Limb (tissue), 2 donors: Measurements from ENCODE around the gene EGLN3.

Experiments used
- DNase-seq, 2 donors: peaks; one replicate each; pipeline ENCODE4 v3.0.0-alpha.2; 2016; ENCODE audit errors: extremely low spot score in 2 of 2

Gene EGLN3

DNA sequence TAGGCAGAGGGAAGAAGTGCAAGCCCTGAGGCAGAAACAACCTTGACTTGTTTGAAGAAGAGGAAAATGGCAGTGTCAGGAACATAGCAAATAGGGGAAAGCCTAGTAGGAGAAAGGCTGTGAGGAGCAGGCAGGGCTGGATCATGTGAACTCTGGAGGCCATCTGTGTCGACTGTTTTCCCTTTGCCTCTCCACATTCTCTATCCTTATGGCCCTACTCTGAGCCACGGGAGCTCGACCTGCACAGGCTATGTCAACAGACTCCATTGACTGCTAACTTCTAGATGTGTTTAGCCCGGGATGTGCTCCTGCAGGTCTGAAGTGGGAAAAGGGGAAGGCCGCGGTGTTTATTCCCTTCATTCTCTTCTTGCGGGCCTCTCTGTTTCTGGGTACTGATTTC, 35.2 kb downstream of the EGLN3 start:
- DNase-seq: no peak

DNA sequence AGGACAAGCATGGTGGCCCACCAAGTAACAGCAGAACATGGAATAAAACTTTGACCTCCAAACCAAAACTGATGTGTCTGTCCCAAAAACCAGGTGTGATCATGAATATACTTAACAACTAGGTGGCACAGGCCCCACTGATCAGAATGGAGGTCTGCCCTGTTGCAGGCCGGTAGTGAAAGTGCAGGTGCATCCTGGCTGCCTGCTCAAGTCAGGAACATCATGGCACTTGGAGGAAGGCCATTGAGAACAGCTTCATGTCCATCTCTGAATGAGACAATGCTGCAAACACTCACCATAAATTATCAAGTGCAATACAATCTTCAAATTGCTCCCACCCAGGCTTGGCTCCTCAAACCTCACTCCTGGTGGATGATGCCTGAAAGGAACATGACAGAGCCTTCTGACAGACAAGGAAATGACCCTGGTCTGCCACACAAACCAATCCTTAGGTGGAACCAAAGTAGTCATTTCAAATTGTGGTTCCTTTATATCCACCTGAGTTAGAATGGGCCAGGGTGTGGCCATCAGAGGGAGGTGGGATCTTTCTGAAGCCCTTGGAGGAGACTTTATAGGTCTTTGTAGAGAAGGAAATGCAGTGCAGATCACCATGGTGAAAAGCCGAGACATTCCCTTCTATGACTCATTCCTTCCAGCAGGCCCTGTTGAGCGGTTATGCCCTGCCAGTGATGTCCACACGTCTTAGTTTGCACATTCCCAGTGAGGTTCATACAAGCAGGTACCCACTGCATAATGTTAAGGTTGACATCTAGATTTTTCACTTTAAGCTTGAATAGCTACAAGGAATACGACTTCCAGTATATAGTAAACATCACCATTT, 36.0 kb downstream of the EGLN3 start:
- no peak for DNase-seq

DNA sequence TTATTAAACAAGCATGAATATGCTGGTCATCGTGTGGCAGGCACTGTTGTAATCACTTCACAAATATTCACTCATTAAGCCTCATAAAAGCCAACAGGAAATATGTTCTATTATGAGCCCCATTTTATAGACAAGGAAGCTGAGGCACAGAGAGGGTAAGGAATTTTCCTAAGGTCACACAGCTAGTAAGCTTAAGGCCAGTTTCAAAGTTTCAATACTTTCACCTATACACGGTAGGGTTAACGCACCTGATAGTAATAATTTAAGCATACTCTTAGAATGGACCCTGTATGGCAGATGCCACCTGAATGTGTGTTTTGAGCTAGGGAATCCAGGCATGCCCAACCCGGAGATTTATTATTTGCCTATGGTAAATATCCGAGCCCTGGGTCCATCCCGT, 39.8 kb downstream of the EGLN3 start:
- no peak for DNase-seq

- no peak for DNase-seq
Measured at GRCh38 chr14:33910435-33910834, 40.4 kb downstream of the EGLN3 start.

DNA sequence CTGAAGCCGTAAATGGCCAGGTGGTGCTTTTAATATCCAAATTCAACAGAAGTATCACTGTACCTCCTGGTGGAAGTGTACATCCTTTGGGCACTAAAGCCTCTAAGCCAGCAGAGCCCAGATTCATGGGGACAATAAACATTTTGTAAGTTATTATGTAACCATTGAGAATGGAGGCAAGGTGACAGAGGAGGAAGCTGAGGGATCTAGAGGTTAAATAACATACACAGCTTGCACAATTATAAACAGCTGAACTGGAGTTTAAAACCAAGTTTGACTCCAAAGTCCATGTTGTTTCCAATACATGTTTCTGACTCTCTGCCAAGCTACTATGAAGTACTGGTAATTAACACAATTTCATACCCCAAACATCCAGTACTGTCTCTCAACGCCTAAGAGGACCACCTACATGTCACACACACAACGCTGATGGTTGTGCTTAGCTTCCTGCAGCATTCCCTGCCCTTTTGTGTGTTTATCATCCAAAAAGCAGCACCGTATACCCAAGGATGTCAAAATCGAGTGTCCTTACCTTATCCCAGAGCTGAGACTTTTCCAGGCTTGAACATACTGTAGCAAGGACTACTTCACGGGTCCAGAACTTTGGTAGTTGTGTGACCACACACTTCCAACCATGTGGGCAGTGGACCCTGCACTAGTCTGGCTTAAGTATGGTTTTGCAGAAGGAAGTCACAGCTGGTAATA, 41.3 kb downstream of the EGLN3 start:
- no peak for DNase-seq

DNA sequence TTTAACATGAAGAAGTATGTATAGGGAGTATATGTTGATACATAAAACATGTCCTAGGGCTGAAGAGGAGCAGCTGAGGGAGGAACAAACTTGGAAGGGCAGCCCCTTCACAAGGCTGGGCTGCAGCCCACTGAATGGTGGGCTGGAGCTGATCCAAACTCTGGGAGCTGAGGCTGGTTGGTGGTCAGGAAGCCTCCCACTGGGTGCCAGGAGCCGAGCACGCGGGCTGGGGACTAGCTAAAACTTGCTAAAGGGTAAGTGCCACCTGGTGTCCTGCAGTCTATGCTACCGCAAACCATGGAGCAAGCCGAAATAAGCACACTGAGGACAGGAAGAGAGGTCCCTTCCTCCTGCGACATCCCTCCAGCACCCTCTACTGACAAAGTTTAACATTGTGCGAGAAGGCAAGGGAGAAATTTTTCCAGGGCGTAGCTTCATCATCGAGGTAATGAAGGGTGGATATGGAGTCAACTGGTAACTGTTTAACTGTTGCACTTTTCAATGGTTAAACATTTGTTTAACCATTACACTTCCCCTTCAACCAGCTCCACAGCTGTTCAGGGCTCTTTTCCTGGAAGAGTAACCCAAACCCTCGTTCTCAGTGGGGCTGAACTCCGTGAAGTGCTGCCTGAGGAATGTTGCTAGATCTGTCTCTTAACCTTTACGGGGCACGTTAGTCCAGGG, 42.2 kb downstream of the EGLN3 start:
- no peak for DNase-seq

DNA sequence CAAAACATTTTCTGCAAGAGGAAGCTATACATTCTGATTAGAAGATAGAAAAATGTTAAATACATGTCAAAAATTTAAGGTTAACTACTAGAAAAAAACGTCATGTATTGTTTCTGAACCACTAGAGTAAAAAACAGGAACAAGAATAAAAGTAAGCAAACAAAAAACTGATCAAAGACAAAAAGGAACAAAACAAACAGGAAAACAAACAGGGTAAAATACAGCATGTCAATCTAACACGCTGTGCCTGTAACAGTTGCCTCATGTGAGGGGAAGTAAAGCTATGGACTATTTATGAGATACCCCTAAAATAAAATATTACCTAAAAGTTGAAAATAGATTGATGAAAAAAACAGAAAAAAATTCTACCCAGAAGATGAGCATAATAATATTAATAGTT, 43.9 kb downstream of the EGLN3 start:
- no peak for DNase-seq

DNA sequence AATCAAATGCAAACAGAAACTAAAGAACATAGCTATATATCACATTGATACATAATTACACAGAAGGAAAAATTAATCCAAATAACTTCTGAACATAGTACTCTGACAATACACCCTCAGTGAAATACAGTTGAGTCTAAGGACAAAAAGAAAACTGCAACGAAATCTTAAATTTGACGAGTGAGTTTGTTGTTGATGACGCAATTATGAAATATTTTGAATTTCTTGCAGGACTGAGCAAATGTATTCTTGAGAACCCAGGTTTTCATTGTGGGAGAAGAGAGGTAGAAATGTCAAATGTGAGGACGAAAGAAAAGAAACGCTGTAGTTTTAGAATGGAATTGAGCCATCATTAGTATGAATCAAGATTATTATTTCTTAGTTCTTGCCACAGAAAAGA, 46.3 kb downstream of the EGLN3 start:
- no peak for DNase-seq

DNA sequence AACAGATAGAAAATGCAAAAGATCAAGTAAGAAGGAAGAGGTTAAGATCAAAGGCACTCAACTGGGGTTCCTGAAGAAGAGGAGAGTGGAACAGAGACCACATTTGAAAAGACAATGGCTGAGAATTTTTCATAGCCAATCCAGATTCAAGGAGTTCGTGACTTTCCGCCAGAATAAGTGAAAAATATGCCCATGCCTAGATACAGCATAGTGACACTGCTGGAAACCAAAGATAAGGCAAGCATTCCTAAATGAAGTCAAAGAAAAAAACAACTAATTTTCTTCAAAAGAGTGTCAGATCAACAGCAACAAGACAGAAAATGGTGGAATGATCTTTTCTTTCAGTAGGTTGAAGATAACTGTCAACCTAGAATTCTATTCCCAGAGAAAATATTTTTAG, 47.5 kb downstream of the EGLN3 start:
- no peak for DNase-seq

GRCh38 chr14:33902363-33902762, 48.5 kb downstream of the EGLN3 start:
- DNase-seq: no peak

GRCh38 chr14:33901426-33902155, 49.3 kb downstream of the EGLN3 start:
- DNase-seq: no peak

DNA sequence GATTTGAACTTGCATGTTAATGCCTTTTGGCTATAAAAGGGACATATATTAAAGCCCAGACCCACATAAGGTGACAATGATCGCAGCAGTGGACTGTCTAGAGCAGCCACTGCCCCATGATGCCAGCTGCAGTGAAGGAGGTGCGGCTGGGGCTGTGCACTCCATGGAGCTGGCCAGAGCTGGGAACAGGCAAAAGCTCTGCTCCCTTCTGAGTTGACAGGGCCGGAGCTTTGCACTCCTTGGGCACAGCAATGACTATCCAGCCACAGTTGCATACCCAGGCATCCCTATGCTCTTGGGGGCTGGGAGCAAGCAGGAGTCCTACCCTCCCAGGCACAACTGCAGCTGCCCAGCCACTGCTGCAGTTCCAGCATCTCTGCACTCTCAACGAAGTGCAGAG, 50.2 kb downstream of the EGLN3 start:
- no peak for DNase-seq

DNA sequence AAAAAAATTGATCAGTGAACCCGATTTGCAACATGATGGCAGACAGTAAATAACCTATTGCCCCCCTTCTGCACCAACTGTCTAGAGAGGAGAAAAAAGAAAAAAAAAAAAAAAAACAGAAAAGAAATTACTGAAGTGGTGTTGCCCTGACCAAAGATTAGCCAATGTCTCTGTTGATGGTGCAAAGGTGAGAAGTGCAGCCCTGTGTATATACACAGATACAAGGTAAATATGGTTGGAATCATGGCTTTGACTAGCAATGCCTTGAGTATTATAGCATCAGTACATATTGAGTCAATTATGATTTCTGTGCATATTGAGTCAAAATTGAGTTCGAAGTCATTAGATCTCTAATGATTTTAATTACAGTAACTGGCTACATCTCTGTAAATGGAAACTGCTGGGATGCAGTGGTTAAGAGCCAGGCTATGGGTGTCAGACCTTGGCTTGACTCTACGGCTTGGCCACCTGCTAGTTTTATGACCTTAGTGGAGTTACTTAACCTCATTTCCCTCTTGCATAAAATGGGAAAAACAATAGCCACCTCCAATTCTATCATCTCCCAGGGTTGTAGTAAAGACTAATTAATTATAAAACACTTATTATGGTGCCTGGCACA, 51.0 kb downstream of the EGLN3 start:
- DNase-seq: no peak

- no peak for DNase-seq
Measured at GRCh38 chr14:33897878-33898535, 52.9 kb downstream of the EGLN3 start.

DNA sequence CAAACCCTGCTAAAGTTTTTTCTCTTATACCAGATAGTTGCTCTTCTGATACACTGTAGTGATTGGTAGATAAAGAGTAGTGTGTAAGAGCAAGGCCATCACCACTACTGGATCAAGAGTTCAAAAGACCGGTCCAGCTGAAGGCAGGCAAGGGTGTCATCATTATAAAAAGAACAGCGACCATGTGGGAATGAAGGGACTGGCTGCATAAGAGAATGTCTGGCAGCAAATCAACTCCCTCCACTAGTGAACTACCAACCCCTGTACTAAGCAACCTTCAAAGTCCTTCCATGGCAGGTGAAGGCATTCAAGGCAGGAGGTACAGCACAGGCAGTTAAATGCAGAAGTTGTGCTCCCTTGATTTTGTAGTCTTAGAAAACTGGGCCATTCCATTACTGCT, 53.5 kb downstream of the EGLN3 start:
- DNase-seq: no peak

GRCh38 chr14:33894339-33894738, 56.5 kb downstream of the EGLN3 start:
- no peak for DNase-seq

DNA sequence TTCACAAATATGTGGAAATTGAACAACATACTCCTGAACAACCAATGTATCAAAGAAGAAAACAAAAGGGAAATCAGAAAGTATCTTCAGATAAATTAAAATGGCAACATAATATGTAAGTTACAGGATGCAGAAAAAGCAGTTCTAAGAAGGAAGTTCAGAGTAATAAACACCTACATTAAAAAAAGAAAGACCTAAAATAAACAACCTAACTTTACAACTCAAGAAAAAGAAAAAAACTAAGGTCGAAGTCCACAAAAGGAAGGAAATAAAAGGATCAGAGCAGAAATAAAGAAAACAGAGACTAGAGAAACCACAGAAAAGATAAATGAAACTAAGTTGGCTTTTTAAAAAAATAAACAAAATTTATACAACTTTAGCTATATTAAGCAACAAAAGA, 59.2 kb downstream of the EGLN3 start:
- DNase-seq: no peak

DNA sequence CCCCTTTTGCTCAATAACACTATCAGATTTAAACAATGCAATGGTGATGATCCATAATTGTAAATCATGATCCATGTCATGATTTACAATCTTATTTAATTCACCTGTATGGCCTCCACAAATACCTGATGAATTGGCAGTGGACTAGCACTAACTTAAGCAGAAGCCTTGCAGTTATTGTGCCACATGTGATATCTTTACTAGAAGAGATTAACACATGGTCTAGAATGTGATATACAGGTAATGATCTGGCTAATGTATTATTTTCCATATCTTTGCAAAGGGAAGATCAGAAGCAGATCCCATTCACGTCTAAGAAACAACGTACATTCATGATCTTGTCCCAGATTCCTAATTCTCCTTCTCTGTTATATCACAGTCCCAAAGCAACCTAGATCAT, 66.0 kb downstream of the EGLN3 start:
- no peak for DNase-seq

DNA sequence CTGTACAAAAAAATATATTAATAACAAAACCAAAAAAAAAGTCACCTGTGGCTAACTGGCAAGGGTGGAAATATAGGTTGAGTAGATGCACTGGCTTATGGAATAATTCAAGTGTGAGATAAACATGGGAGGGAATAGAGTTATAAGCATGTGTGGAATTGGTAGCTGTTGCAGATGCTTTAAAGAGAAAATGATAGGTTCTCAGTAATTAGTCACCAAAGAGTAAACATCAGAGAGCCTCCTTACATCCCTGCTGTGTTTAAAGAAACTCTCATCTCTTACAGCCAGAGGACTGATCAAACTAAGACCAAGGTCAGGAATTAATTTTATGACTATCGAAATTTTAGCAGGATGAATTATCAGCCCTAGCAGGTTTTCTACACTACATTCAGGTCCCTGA, 70.5 kb downstream of the EGLN3 start:
- DNase-seq: no peak

- DNase-seq: no peak
Measured at GRCh38 chr14:33879684-33880286, 71.1 kb downstream of the EGLN3 start.
